Measurements from ENCODE around the gene SFI1. TPM values are rescaled to one million over a fixed set of nuclear protein-coding genes. Genes with fewer than 3 reads are reported as not detected.

Gene SFI1
- total RNA-seq, 2 donors from 2014 or later: 42.0 to 52.6 TPM

GRCh38 chr22:31639436-31640039 is 143.2 kb downstream of the SFI1 start:
- no peaks in the 10 kb centered on the region for H3K4me1 Mint-ChIP-seq
- H3K27me3 Mint-ChIP-seq (ENCODE audit: insufficient read depth): no peaks in the 10 kb centered on the region
- peaks cover 26% of the 10 kb centered on the region for H3K36me3 Mint-ChIP-seq (ENCODE audit: low read depth)
- Histone ChIP-seq H3K4me1 (ENCODE audit: control insufficient read depth, insufficient read depth, low read length) (no peaks in the 10 kb centered on the region), H3K36me3 (ENCODE audit: control insufficient read depth, insufficient read depth, low read length) (peaks cover 11% of the 10 kb centered on the region), H3K9ac (ENCODE audit: extremely low read depth, low read length, poor library complexity, severe bottlenecking) (no peak overlapping the region), H3K9me3 (ENCODE audit: control insufficient read depth, low read length) (no peaks in the 10 kb centered on the region), H3K4me3 (ENCODE audit: low read length) (no peak overlapping the region), H3K27me3 (ENCODE audit: control insufficient read depth, insufficient read depth, low read length, poor library complexity, severe bottlenecking) (no peaks in the 10 kb centered on the region), H3K27ac (ENCODE audit: low read depth, low read length) (no peak overlapping the region)
- H3K4me3 Mint-ChIP-seq: no peak overlapping the region
- no peaks in the 10 kb centered on the region for H3K9me3 Mint-ChIP-seq
- 92% methylated on average over 4 of the region's 4 CpGs for WGBS, 2 experiments (ENCODE audit: insufficient coverage in 1 of 2, insufficient read length in 1 of 2)
- no peak overlapping the region for H3K27ac Mint-ChIP-seq
- DNase-seq: no peak
- TF ChIP-seq CTCF (conservative IDR thresholded peaks at IDR 0.05): no peak

- H3K4me3 ChIP-seq (ENCODE audit: low read length): no peak overlapping the region
- no peaks in the 10 kb centered on the region for H3K27me3 ChIP-seq (ENCODE audit: control insufficient read depth, insufficient read depth, low read length, poor library complexity, severe bottlenecking)
- no peaks in the 10 kb centered on the region for H3K27me3 Mint-ChIP-seq (ENCODE audit: insufficient read depth)
- peaks cover 47% of the 10 kb centered on the region for H3K36me3 ChIP-seq (ENCODE audit: control insufficient read depth, insufficient read depth, low read length)
- no peak overlapping the region for H3K27ac Mint-ChIP-seq
- H3K4me3 Mint-ChIP-seq: no peak overlapping the region
- no peaks in the 10 kb centered on the region for H3K9me3 Mint-ChIP-seq
- peaks cover 11% of the 10 kb centered on the region for H3K4me1 Mint-ChIP-seq
- H3K9ac ChIP-seq (ENCODE audit: extremely low read depth, low read length, poor library complexity, severe bottlenecking): no peak overlapping the region
- H3K9me3 ChIP-seq (ENCODE audit: control insufficient read depth, low read length): no peaks in the 10 kb centered on the region
- H3K36me3 Mint-ChIP-seq (ENCODE audit: low read depth): peaks cover 64% of the 10 kb centered on the region
- H3K27ac ChIP-seq (ENCODE audit: low read depth, low read length): no peak overlapping the region
- no peak for TF ChIP-seq CTCF (conservative IDR thresholded peaks at IDR 0.05)
- no peak for DNase-seq
- no peaks in the 10 kb centered on the region for H3K4me1 ChIP-seq (ENCODE audit: control insufficient read depth, insufficient read depth, low read length)
- WGBS, 2 experiments (ENCODE audit: insufficient coverage in 1 of 2, insufficient read length in 1 of 2): 83 to 86% methylated on average over 2 to 6 of the region's 6 CpGs
Measured at GRCh38 chr22:31646186-31647019, 150.1 kb downstream of the SFI1 start.

- H3K27ac ChIP-seq (ENCODE audit: low read depth, low read length): no peak overlapping the region
Measured at GRCh38 chr22:31647066-31647465, 150.7 kb downstream of the SFI1 start.

More at GRCh38 chr22:31647066-31647465, 150.7 kb downstream of the SFI1 start:
- no peak overlapping the region for H3K4me3 Mint-ChIP-seq
- WGBS, 2 experiments (ENCODE audit: insufficient coverage in 1 of 2, insufficient read length in 1 of 2): 90 to 97% methylated on average over 3 of the region's 3 CpGs
- no peak for DNase-seq
- H3K27ac Mint-ChIP-seq: no peak overlapping the region
- Histone ChIP-seq H3K4me3 (ENCODE audit: low read length) (no peak overlapping the region), H3K27me3 (ENCODE audit: control insufficient read depth, insufficient read depth, low read length, poor library complexity, severe bottlenecking) (no peaks in the 10 kb centered on the region), H3K9ac (ENCODE audit: extremely low read depth, low read length, poor library complexity, severe bottlenecking) (no peak overlapping the region), H3K9me3 (ENCODE audit: control insufficient read depth, low read length) (no peaks in the 10 kb centered on the region), H3K4me1 (ENCODE audit: control insufficient read depth, insufficient read depth, low read length) (no peaks in the 10 kb centered on the region), H3K36me3 (ENCODE audit: control insufficient read depth, insufficient read depth, low read length) (peaks cover 47% of the 10 kb centered on the region)
- no peak for TF ChIP-seq CTCF (conservative IDR thresholded peaks at IDR 0.05)
- peaks cover 11% of the 10 kb centered on the region for H3K4me1 Mint-ChIP-seq
- H3K9me3 Mint-ChIP-seq: no peaks in the 10 kb centered on the region
- H3K36me3 Mint-ChIP-seq (ENCODE audit: low read depth): peaks cover 61% of the 10 kb centered on the region
- H3K27me3 Mint-ChIP-seq (ENCODE audit: insufficient read depth): no peaks in the 10 kb centered on the region
